ENCODE results near the gene ACIN1. TPM values are rescaled to one million over a fixed set of nuclear protein-coding genes. Genes with fewer than 3 reads are reported as not detected.
A peak's percentile ranks its signal among the peaks of the same experiment; 100 is the strongest.

Gene ACIN1
- polyA plus RNA-seq, 1 donor (not counting 4 experiments of a cell fraction or from before 2014, with no cell fraction given) = 104 TPM

- H3K9me3 ChIP-seq (ENCODE audit: control insufficient read depth, low read depth, low read length) = no peaks in the 10 kb centered on the region
- H3K4me2 ChIP-seq (ENCODE audit: control insufficient read depth, extremely low read depth, insufficient read depth, low read depth, low read length) = peak overlapping the region; percentile 29
- peaks cover 6 to 12% of the 10 kb centered on the region in 2 experiments for H3K36me3 ChIP-seq (ENCODE audit: control insufficient read depth in 2 of 2, extremely low read depth in 1 of 2, insufficient read depth in 2 of 2, low read length in 2 of 2)
These were observed 34.2 kb upstream of the ACIN1 start for GRCh38 chr14:23128969-23129758.

GRCh38 chr14:23127861-23128260 is 32.9 kb upstream of the ACIN1 start:
- no peaks in the 10 kb centered on the region for H3K9me3 ChIP-seq (ENCODE audit: control insufficient read depth, low read depth, low read length)
- H3K9me1 ChIP-seq (ENCODE audit: control insufficient read depth, extremely low read depth, insufficient read depth, low read length) = no peaks in the 10 kb centered on the region
- TF ChIP-seq EZH2 (IDR thresholded peaks at IDR 0.05; ENCODE audit: low read length) = no peak
- no peak for TF ChIP-seq CTCF (optimal IDR thresholded peaks at IDR 0.05 in 1 of 3, IDR thresholded peaks at IDR 0.05 in 1 of 3, conservative IDR thresholded peaks at IDR 0.05 in 1 of 3; ENCODE audit: extremely low read depth in 1 of 3, insufficient read depth in 2 of 3, low read length in 3 of 3)
- H3K27ac ChIP-seq (ENCODE audit: control insufficient read depth, insufficient read depth, low read length) = no peak overlapping the region
- H3K36me3 ChIP-seq (ENCODE audit: control insufficient read depth in 2 of 2, extremely low read depth in 1 of 2, insufficient read depth in 2 of 2, low read length in 2 of 2) = peaks cover 6 to 12% of the 10 kb centered on the region in 2 experiments
- DNase-seq (ENCODE audit: low read depth, low spot score) (no peak), FAIRE-seq (no peak)
- no peak overlapping the region for H3K4me3 ChIP-seq (ENCODE audit: control insufficient read depth in 2 of 3, extremely low read depth in 1 of 3, insufficient read depth in 2 of 3, low read depth in 1 of 3, low read length in 3 of 3)
- dilution Hi-C loops (cut with MboI; ENCODE audit: extremely low pct_ligation_motif_present, low sequenced_read_pairs) = no loop called here
- no peak overlapping the region for H3K9ac ChIP-seq (ENCODE audit: control insufficient read depth, extremely low read depth, insufficient read depth, low read length)
- no peaks in the 10 kb centered on the region for H3K79me2 ChIP-seq (ENCODE audit: control insufficient read depth, insufficient read depth, low read length)
- peaks cover 28% of the 10 kb centered on the region for H3K4me1 ChIP-seq (ENCODE audit: control insufficient read depth, extremely low read depth, insufficient read depth, low read length)
- no peaks in the 10 kb centered on the region for H4K20me1 ChIP-seq (ENCODE audit: control insufficient read depth, extremely low read depth, insufficient read depth, low read length)
- no peak overlapping the region for H2AFZ ChIP-seq (ENCODE audit: control insufficient read depth, low read length)
- H3K4me2 ChIP-seq (ENCODE audit: control insufficient read depth, extremely low read depth, insufficient read depth, low read depth, low read length) = no peak overlapping the region
- H3K27me3 ChIP-seq (ENCODE audit: control insufficient read depth, extremely low read depth, insufficient read depth, low read length) = no peaks in the 10 kb centered on the region

More at GRCh38 chr14:23128969-23129758, 34.2 kb upstream of the ACIN1 start:
- FAIRE-seq = no peak
- Histone ChIP-seq H3K4me1 (ENCODE audit: control insufficient read depth, extremely low read depth, insufficient read depth, low read length) (peaks cover 23% of the 10 kb centered on the region), H3K79me2 (ENCODE audit: control insufficient read depth, insufficient read depth, low read length) (no peaks in the 10 kb centered on the region), H3K4me3 (ENCODE audit: control insufficient read depth in 2 of 3, extremely low read depth in 1 of 3, insufficient read depth in 2 of 3, low read depth in 1 of 3, low read length in 3 of 3) (no peak overlapping the region), H3K9ac (ENCODE audit: control insufficient read depth, extremely low read depth, insufficient read depth, low read length) (no peak overlapping the region), H3K9me1 (ENCODE audit: control insufficient read depth, extremely low read depth, insufficient read depth, low read length) (no peaks in the 10 kb centered on the region), H3K27ac (ENCODE audit: control insufficient read depth, insufficient read depth, low read length) (peak overlapping the region; percentile 55), H3K27me3 (ENCODE audit: control insufficient read depth, extremely low read depth, insufficient read depth, low read length) (no peaks in the 10 kb centered on the region), H4K20me1 (ENCODE audit: control insufficient read depth, extremely low read depth, insufficient read depth, low read length) (no peaks in the 10 kb centered on the region), H2AFZ (ENCODE audit: control insufficient read depth, low read length) (no peak overlapping the region)
- no peak for DNase-seq (ENCODE audit: low read depth, low spot score)
- dilution Hi-C loops (cut with MboI; ENCODE audit: extremely low pct_ligation_motif_present, low sequenced_read_pairs) = no loop called here
- TF ChIP-seq CTCF (optimal IDR thresholded peaks at IDR 0.05 in 1 of 3, IDR thresholded peaks at IDR 0.05 in 1 of 3, conservative IDR thresholded peaks at IDR 0.05 in 1 of 3; ENCODE audit: extremely low read depth in 1 of 3, insufficient read depth in 2 of 3, low read length in 3 of 3) (no peak), EZH2 (IDR thresholded peaks at IDR 0.05; ENCODE audit: low read length) (no peak)

Measured in keratinocyte (primary cell).